Measurements from ENCODE around the gene TIMP4. TPM values are rescaled to one million over a fixed set of nuclear protein-coding genes. Genes with fewer than 3 reads are reported as not detected.

Gene TIMP4
- total RNA-seq (2022; extraction: Qiagen RNA extraction; ENCODE audit: low read depth) = 10.9 to 14.7 TPM (median 11.8 TPM) in 5 replicates

DNA sequence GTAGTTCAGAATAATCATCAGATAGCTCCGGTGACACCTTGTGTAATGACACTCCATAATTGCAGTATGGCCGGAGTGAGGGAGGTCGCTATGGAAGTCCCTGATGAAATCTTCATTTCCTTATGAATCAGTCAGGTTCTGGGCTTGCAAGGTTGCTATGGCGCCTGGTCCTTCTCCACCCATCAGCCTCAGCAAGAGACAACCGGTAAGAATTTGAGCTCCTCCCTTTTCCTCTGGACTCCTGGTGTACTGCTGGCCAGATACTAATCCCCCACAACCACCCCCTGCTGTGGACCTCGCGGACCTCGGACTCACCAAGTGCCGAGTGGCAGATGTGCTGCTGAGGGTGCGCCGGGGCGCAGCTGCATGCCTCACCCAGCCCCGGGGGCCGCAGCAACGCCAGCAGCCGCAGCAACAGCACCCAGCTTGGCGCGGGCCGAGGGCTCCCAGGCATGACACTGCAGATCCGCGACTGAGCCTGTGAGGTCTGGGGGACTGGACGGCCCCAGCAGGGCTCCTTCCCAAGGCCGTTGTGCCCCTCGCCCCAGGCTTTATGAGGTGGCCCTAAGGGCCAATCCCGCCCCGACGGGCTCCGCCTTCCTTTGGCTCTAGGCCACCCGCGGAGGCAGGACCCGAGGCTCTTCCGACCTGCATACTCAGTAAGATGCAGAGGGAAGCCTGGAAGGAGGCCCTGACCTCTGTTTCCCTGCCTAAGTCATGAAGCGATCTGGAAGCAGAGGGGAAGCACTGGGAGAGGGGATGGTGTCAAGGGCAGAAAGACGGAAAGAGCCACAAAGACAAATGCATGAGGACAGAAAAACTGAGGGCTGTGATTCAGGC, at the start of gene TIMP4:
TIMP4 (minus strand) TSS at position 526 of the 840 bp plus-strand sequence; CDS start at position 454, 72 bp downstream.

Other genes with a start within 250 kb of the TIMP4 start
- gene SYN2, start 154.5 kb downstream of the TIMP4 start, total RNA-seq (2022; extraction: Qiagen RNA extraction; ENCODE audit: low read depth) = 0.10 to 0.90 TPM (median 0.15 TPM) in 5 replicates
- 38.4 to 42.6 TPM (median 41.7 TPM) in 5 replicates for gene PPARG, start 130.2 kb upstream of the TIMP4 start, total RNA-seq (2022; extraction: Qiagen RNA extraction; ENCODE audit: low read depth)

Measured in A549 treated with CpdA at 1 μM for 4 hours (cell line).